Liver (tissue), 9 donors: ENCODE measurements around the gene SLC12A3. TPM values are rescaled to one million over a fixed set of nuclear protein-coding genes. Genes with fewer than 3 reads are reported as not detected.

Experiments used
- DNase-seq: peaks from one replicate; pipeline ENCODE4 v3.0.0-alpha.2; 2017; ENCODE audit warnings: low spot score
- H3K27ac ChIP-seq, 2 donors: one replicate each; pipeline ENCODE4 v1.7.0; 2013; ENCODE audit warnings: inconsistent platforms in 2 of 2, low read length in 2 of 2, control low read depth in 1 of 2, low read depth in 1 of 2, mild to moderate bottlenecking in 1 of 2
- H3K27me3 ChIP-seq, 4 donors: one replicate each; pipeline versions ENCODE4 v1.6.1 to v1.7.0; 2013; ENCODE audit warnings: low read length in 3 of 4, inconsistent platforms in 1 of 4, mild to moderate bottlenecking in 1 of 4, moderate library complexity in 1 of 4; ENCODE audit not compliant: control insufficient read depth in 4 of 4, insufficient read depth in 4 of 4
- H3K36me3 ChIP-seq, 4 donors: one replicate each; pipeline versions ENCODE4 v1.6.1 to v1.7.0; 2013; ENCODE audit warnings: low read length in 3 of 4, mild to moderate bottlenecking in 3 of 4, low read depth in 1 of 4, moderate library complexity in 1 of 4; ENCODE audit not compliant: control insufficient read depth in 4 of 4, insufficient read depth in 3 of 4
- H3K4me1 ChIP-seq, 4 donors: one replicate each; pipeline versions ENCODE4 v1.6.1 to v1.7.0; 2013; ENCODE audit warnings: low read length in 3 of 4, mild to moderate bottlenecking in 3 of 4, moderate library complexity in 1 of 4; ENCODE audit not compliant: control insufficient read depth in 4 of 4, insufficient read depth in 4 of 4
- H3K4me3 ChIP-seq, 3 donors: one replicate each; pipeline versions ENCODE4 v1.6.1 to v1.7.0; 2013; ENCODE audit warnings: low read length in 3 of 3, control low read depth in 1 of 3, low read depth in 1 of 3, mild to moderate bottlenecking in 1 of 3
- H3K9ac ChIP-seq, 2 donors: one replicate each; pipeline ENCODE4 v1.7.0; 2013; ENCODE audit warnings: low read length in 2 of 2, mild to moderate bottlenecking in 2 of 2, moderate library complexity in 2 of 2, control low read depth in 1 of 2, low read depth in 1 of 2
- H3K9me3 ChIP-seq, 4 donors: one replicate each; pipeline versions ENCODE4 v1.6.1 to v1.7.0; 2013; ENCODE audit warnings: low read length in 3 of 4; ENCODE audit not compliant: control insufficient read depth in 4 of 4
- ATF3 ChIP-seq: IDR thresholded peaks from 2 replicates; pipeline ENCODE4 v1.6.1; 2016; ENCODE audit warnings: antibody characterized with exemption
- CTCF ChIP-seq: fragments of 150-350 bp; IDR thresholded peaks from 2 replicates; pipeline ENCODE4 v1.5.1; 2017; ENCODE audit warnings: improper control_type of control experiment, low read depth, low read length; ENCODE audit not compliant: missing input control
- EGR1 ChIP-seq, 2 donors: IDR thresholded peaks; 2 replicates each; pipeline ENCODE4 v1.6.1; 2016 to 2018; ENCODE audit warnings: antibody characterized with exemption in 2 of 2, low read depth in 2 of 2
- FOXA1 ChIP-seq: IDR thresholded peaks from 2 replicates; pipeline ENCODE4 v1.6.1; 2016; ENCODE audit warnings: antibody characterized with exemption
- FOXA2 ChIP-seq: IDR thresholded peaks from 2 replicates; pipeline ENCODE4 v1.6.1; 2016; ENCODE audit warnings: antibody characterized with exemption
- GABPA ChIP-seq, 2 donors: IDR thresholded peaks in 1 of 2; conservative IDR thresholded peaks in 1 of 2; 2 replicates each; pipeline ENCODE4 v1.6.1; 2016; ENCODE audit warnings: antibody characterized with exemption in 2 of 2, mild to moderate bottlenecking in 1 of 2, moderate library complexity in 1 of 2
- HNF4A ChIP-seq, 2 donors: conservative IDR thresholded peaks; 2 replicates each; pipeline ENCODE4 v1.6.1; 2016; ENCODE audit warnings: antibody characterized with exemption in 2 of 2, mild to moderate bottlenecking in 2 of 2
- HNF4G ChIP-seq: IDR thresholded peaks from 2 replicates; pipeline ENCODE4 v1.6.1; 2016; ENCODE audit warnings: antibody characterized with exemption
- JUND ChIP-seq, 2 donors: IDR thresholded peaks; 2 replicates each; pipeline ENCODE4 v1.6.1; 2016; ENCODE audit warnings: antibody characterized with exemption in 2 of 2
- MAX ChIP-seq: IDR thresholded peaks from 2 replicates; pipeline ENCODE4 v1.6.1; 2016; ENCODE audit warnings: antibody characterized with exemption
- NR2F2 ChIP-seq: IDR thresholded peaks from 2 replicates; pipeline ENCODE4 v1.6.1; 2016; ENCODE audit warnings: antibody characterized with exemption
- RAD21 ChIP-seq, 2 donors: IDR thresholded peaks; 2 replicates each; pipeline ENCODE4 v1.6.1; 2016; ENCODE audit warnings: antibody characterized with exemption in 2 of 2, mild to moderate bottlenecking in 2 of 2
- REST ChIP-seq: IDR thresholded peaks from 2 replicates; pipeline ENCODE4 v1.6.1; 2016; ENCODE audit warnings: antibody characterized with exemption, mild to moderate bottlenecking
- RXRA ChIP-seq, 2 donors: IDR thresholded peaks; 2 replicates each; pipeline ENCODE4 v1.6.1; 2017 to 2018; ENCODE audit warnings: antibody characterized with exemption in 2 of 2, mild to moderate bottlenecking in 1 of 2
- SP1 ChIP-seq: IDR thresholded peaks from 2 replicates; pipeline ENCODE4 v1.6.1; 2018; ENCODE audit warnings: antibody characterized with exemption, mild to moderate bottlenecking
- TAF1 ChIP-seq: conservative IDR thresholded peaks from 2 replicates; pipeline ENCODE4 v1.6.1; 2016; ENCODE audit warnings: antibody characterized with exemption, mild to moderate bottlenecking
- YY1 ChIP-seq: IDR thresholded peaks from 2 replicates; pipeline ENCODE4 v1.6.1; 2016; ENCODE audit warnings: antibody characterized with exemption, mild to moderate bottlenecking
- ZBTB33 ChIP-seq: IDR thresholded peaks from 2 replicates; pipeline ENCODE4 v1.6.1; 2016; ENCODE audit warnings: antibody characterized with exemption
- WGBS: extraction: QIAGEN DNeasy Blood & Tissue Kit; methylation state at CpG from one replicate; pipeline ENCODE4 v1.1.7; 2013; 5-methylcytosine and 5-hydroxymethylcytosine counted together
- polyA plus RNA-seq, 2 donors: library from polyadenylated mRNA; stranded (reverse) in 1 of 2; unstranded in 1 of 2; fragments of 200-250 nt in 1 of 2; fragments of >200 nt in 1 of 2; fragmentation: Nextera tagmentation in 1 of 2; extraction: Ambion mirVana in 1 of 2; gene quantifications; one replicate each; pipeline versions ENCODE4 v1.2.1 to v1.2.3, GENCODE V29; 2013 to 2015
- total RNA-seq, 2 donors: library from RNA; depleted of rRNA; stranded (reverse); fragments of >200 nt; gene quantifications; one replicate each; pipeline ENCODE4 v1.2.3, GENCODE V29; 2014
- donor health status: healthy.
- donor health status: healthy.
- donor health status: healthy.
- donor health status: healthy.
- donor health status: healthy.

Gene SLC12A3
- total and polyA plus RNA-seq, 4 donors, result 0.09 TPM; not detected in 3

- 89% methylated on average over 13 of the region's 13 CpGs for WGBS
- peaks cover 0 to 6% (median 2%) of the 10 kb centered on the region in 4 donors for H3K4me1 ChIP-seq
- no peak overlapping the region for H3K9ac ChIP-seq
- no peaks in the 10 kb centered on the region for H3K9me3 ChIP-seq
- H3K36me3 ChIP-seq, result no peaks in the 10 kb centered on the region
- TF ChIP-seq TAF1 (no peak), ZBTB33 (no peak), RXRA (IDR thresholded peaks at IDR 0.05) (no peak), NR2F2 (no peak), HNF4A (conservative IDR thresholded peaks at IDR 0.05) (no peak), JUND (IDR thresholded peaks at IDR 0.05) (no peak), FOXA2 (no peak), REST (no peak), RAD21 (IDR thresholded peaks at IDR 0.05) (no peak), EGR1 (IDR thresholded peaks at IDR 0.05; ENCODE audit: low read depth in 2 of 2) (no peak), GABPA (IDR thresholded peaks at IDR 0.05 in 1 of 2, conservative IDR thresholded peaks at IDR 0.05 in 1 of 2) (no peak), FOXA1 (no peak), HNF4G (no peak), YY1 (no peak), ATF3 (no peak), CTCF (no peak), SP1 (no peak), MAX (no peak)
- no peak for DNase-seq
- no peak overlapping the region for H3K27ac ChIP-seq
- H3K27me3 ChIP-seq, result no peaks in the 10 kb centered on the region
- H3K4me3 ChIP-seq, result no peak overlapping the region
Observed at GRCh38 chr16:56915336-56916119, 50.5 kb downstream of the SLC12A3 start.
